ENCODE measurements around the gene PAK1IP1.
"Not testable (repeated sequence)": the region's sequence is repeated elsewhere in the genome, so short reads cannot be mapped to it uniquely, and the experiment has no call there.

Gene PAK1IP1

GRCh38 chr6:10694302-10695085 is at the start of gene PAK1IP1, which contains the start of gene C6orf52:
PAK1IP1 (plus strand) TSS chr6:10694972; CDS start chr6:10694986, 14 bp downstream.
C6orf52 (minus strand) TSS chr6:10694616; CDS start chr6:10687550, 7,066 bp downstream.
- intact Hi-C loops (cut with DNase I), result loop anchor here (1.0 kb wide), 1 partner anchor 53 kb away; the partner anchor contains the start of gene TMEM14B
- DNase-seq, result peak; percentile 92 to 98 (median 95)

- DNase-seq, result no peak
- intact Hi-C loops (cut with DNase I), result no loop called here
These were observed 39.2 kb upstream of the PAK1IP1 start for GRCh38 chr6:10655508-10656055.

GRCh38 chr6:10658910-10659698 is 35.7 kb upstream of the PAK1IP1 start:
- DNase-seq, result no peak
- intact Hi-C loops (cut with DNase I), result no loop called here

GRCh38 chr6:10659699-10660348 is 34.9 kb upstream of the PAK1IP1 start:
- no peak for DNase-seq
- intact Hi-C loops (cut with DNase I), result no loop called here

GRCh38 chr6:10660431-10661191 is 34.2 kb upstream of the PAK1IP1 start:
- intact Hi-C loops (cut with DNase I); DNase-seq: not testable (repeated sequence)

- intact Hi-C loops (cut with DNase I), result no loop called here
- DNase-seq, result no peak
These were observed 32.6 kb upstream of the PAK1IP1 start for GRCh38 chr6:10662207-10662606.

GRCh38 chr6:10662742-10663141 is 32.0 kb upstream of the PAK1IP1 start:
- DNase-seq, result no peak
- intact Hi-C loops (cut with DNase I), result no loop called here

GRCh38 chr6:10665595-10665994 is 29.2 kb upstream of the PAK1IP1 start:
- DNase-seq; intact Hi-C loops (cut with DNase I): not testable (repeated sequence)

GRCh38 chr6:10668126-10668917 is 26.4 kb upstream of the PAK1IP1 start:
- DNase-seq, result no peak
- intact Hi-C loops (cut with DNase I), result no loop called here

GRCh38 chr6:10676403-10676802 is 18.4 kb upstream of the PAK1IP1 start:
- intact Hi-C loops (cut with DNase I), result no loop called here
- DNase-seq, result no peak

- intact Hi-C loops (cut with DNase I), result no loop called here
- no peak for DNase-seq
These were observed 16.3 kb upstream of the PAK1IP1 start for GRCh38 chr6:10678456-10678855.

GRCh38 chr6:10681795-10682194 is 13.0 kb upstream of the PAK1IP1 start:
- DNase-seq, result no peak
- intact Hi-C loops (cut with DNase I), result no loop called here

GRCh38 chr6:10682355-10682988 is 12.3 kb upstream of the PAK1IP1 start:
- no peak for DNase-seq
- intact Hi-C loops (cut with DNase I), result no loop called here

- no peak for DNase-seq
- intact Hi-C loops (cut with DNase I), result no loop called here
These were observed 10.2 kb upstream of the PAK1IP1 start for GRCh38 chr6:10684618-10685017.

- intact Hi-C loops (cut with DNase I), result no loop called here
- DNase-seq, result no peak
These were observed 9.5 kb upstream of the PAK1IP1 start for GRCh38 chr6:10685092-10685915.

GRCh38 chr6:10686901-10687300 is 7.9 kb upstream of the PAK1IP1 start:
- no peak for DNase-seq

GRCh38 chr6:10687582-10687981 is 7.2 kb upstream of the PAK1IP1 start:
- intact Hi-C loops (cut with DNase I), result no loop called here
- DNase-seq, result no peak

More at GRCh38 chr6:10686901-10687300, 7.9 kb upstream of the PAK1IP1 start:
- intact Hi-C loops (cut with DNase I), result no loop called here

Data from head of caudate nucleus (tissue), 42 donors.